H1 (cell line): ENCODE results near the gene CORIN.

Experiments
- CBX5 ChIP-seq: fragments of 300-800, 300-1000 bp; sonication (generic); IDR thresholded peaks from 2 replicates; pipeline ENCODE4 v1.7.1; 2016; ENCODE audit warnings: antibody characterized with exemption, low read length, low read depth
- CHD2 ChIP-seq: IDR thresholded peaks from 2 replicates; pipeline ENCODE4 v1.6.1; 2012; ENCODE audit warnings: low read length, improper control_type of control experiment
- GABPA ChIP-seq: IDR thresholded peaks from 2 replicates; pipeline ENCODE4 v1.6.1; 2011; ENCODE audit warnings: mild to moderate bottlenecking, low read length, moderate library complexity, borderline replicate concordance; ENCODE audit not compliant: insufficient read depth
- POLR2A ChIP-seq, 2 experiments: IDR thresholded peaks; 1 replicate in 1 of 2; 2 replicates in 1 of 2; pipeline ENCODE4 v1.6.1; 2011; ENCODE audit warnings: low read depth in 2 of 2, low read length in 2 of 2, mild to moderate bottlenecking in 2 of 2; ENCODE audit errors: control extremely low read depth in 1 of 2
- TCF12 ChIP-seq: IDR thresholded peaks from 2 replicates; pipeline ENCODE4 v1.6.1; 2011; ENCODE audit warnings: low read depth, mild to moderate bottlenecking, low read length
- USF2 ChIP-seq: IDR thresholded peaks from 2 replicates; pipeline ENCODE4 v1.6.1; 2011; ENCODE audit warnings: low read length, improper control_type of control experiment
- TF ChIP-seq, protein P1 (sequence below), 3 experiments: IDR thresholded peaks; 1 replicate in 2 of 3; 2 replicates in 1 of 3; pipeline versions ENCODE4 v1.5.1 to v1.6.1; 2011; ENCODE audit warnings: low read length in 3 of 3, mild to moderate bottlenecking in 3 of 3, inconsistent platforms in 2 of 3, low read depth in 1 of 3, moderate library complexity in 1 of 3; ENCODE audit not compliant: insufficient read depth in 1 of 3; ENCODE audit errors: control extremely low read depth in 1 of 3
- TF ChIP-seq, protein P2 (sequence below): IDR thresholded peaks from 2 replicates; pipeline ENCODE4 v1.6.1; 2012; ENCODE audit warnings: inconsistent platforms

GRCh38 chr4:47640911-47641310, 197.0 kb downstream of the CORIN start:
- no peak for TF ChIP-seq POLR2A (IDR thresholded peaks at IDR 0.05; ENCODE audit: control extremely low read depth in 1 of 2, low read depth in 2 of 2, low read length in 2 of 2)
- TF ChIP-seq, protein P1, sequence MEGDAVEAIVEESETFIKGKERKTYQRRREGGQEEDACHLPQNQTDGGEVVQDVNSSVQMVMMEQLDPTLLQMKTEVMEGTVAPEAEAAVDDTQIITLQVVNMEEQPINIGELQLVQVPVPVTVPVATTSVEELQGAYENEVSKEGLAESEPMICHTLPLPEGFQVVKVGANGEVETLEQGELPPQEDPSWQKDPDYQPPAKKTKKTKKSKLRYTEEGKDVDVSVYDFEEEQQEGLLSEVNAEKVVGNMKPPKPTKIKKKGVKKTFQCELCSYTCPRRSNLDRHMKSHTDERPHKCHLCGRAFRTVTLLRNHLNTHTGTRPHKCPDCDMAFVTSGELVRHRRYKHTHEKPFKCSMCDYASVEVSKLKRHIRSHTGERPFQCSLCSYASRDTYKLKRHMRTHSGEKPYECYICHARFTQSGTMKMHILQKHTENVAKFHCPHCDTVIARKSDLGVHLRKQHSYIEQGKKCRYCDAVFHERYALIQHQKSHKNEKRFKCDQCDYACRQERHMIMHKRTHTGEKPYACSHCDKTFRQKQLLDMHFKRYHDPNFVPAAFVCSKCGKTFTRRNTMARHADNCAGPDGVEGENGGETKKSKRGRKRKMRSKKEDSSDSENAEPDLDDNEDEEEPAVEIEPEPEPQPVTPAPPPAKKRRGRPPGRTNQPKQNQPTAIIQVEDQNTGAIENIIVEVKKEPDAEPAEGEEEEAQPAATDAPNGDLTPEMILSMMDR (IDR thresholded peaks at IDR 0.05; ENCODE audit: control extremely low read depth in 1 of 3, insufficient read depth in 1 of 3, low read depth in 1 of 3, low read length in 3 of 3), result no peak
- TF ChIP-seq TCF12, result no peak
- TF ChIP-seq CHD2, result no peak
- TF ChIP-seq CBX5, result no peak
- no peak for TF ChIP-seq USF2
- TF ChIP-seq, protein P2, sequence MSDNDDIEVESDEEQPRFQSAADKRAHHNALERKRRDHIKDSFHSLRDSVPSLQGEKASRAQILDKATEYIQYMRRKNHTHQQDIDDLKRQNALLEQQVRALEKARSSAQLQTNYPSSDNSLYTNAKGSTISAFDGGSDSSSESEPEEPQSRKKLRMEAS, result no peak
- TF ChIP-seq GABPA, result no peak
